Measurements from ENCODE around the gene KBTBD12.

KBTBD12 gene

DNA sequence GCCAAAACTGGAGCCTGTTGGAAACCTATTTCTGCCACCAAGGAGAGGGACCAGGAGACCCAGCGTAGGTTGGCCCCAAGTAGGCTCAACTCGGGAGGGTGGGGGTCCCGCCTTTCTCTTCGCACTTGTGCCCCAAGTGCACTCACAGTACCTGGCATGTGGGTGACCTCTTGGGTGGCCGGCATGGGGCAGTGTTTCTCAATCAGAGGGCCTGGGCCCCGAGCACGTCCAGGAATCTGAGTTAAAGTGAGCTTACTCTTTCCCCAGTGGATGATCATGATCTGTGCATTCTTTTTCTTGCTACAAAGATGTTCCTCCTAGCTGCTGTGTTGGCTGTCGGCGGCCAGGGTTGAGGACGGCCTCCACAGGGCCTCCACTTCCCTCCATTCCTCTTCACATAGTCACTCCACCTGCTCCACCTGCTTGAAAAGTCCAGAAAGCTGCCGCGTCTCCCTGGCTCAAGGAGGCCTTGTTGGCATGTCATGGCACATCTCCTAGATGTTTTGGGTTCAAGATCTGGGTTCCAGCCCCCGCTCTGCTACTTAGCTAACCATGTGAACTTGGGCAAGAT is 70.7 kb downstream of the KBTBD12 start:
- DNase-seq (ENCODE audit: low read depth in 2 of 2), result no peak

DNA sequence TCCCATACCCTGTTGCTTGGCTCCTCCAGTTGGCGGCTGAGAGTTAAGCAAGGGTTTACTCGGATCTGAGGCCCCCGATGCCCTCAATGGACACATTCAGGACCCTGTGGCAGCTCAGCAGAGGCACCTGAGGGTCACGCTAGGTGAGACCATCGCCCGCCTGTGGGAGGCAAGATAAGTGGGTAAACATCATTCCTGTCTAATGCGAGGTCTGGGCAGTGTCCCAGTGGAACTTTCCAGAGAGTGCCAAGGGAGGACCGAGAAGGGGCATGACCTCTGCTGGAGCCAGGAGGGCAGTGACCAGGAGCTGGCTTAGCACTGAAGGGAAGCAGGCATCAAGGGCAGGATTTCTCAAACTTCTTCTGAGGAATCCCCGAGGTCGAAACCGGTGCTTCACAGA is 71.8 kb downstream of the KBTBD12 start:
- DNase-seq (ENCODE audit: low read depth in 2 of 2), result no peak

DNA sequence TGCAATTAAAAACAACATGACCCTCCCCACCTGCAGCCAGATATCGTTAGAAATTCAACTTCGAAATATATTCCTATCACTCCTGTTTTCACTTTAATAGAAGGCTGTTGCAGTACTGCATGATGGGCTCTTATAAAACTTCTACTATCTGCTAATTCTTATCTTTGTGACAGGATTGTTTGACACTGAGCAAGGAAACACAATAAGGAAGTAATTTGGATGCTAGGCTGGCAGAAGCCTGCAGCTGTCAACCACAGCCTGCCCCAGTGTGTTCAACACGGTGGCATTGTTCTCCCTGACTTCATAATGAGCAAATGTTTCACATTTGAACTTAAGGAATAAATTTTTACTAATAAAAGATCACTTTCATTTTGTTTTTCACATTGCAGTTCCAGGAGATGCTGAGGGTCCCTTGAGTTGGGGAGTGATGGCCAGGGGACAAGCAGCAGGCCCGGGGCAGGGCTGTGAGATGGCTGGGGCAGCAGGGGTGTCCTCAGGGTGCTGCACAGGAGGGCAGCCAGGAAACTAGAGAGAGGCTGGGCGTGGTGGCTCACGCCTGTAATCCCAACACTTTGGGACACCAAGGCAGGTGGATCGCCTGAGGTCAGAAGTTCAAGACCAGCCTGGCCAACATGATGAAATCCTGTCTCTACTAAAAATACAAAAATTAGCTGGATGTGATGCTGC is 72.4 kb downstream of the KBTBD12 start:
- DNase-seq (ENCODE audit: low read depth in 2 of 2), result no peak

DNA sequence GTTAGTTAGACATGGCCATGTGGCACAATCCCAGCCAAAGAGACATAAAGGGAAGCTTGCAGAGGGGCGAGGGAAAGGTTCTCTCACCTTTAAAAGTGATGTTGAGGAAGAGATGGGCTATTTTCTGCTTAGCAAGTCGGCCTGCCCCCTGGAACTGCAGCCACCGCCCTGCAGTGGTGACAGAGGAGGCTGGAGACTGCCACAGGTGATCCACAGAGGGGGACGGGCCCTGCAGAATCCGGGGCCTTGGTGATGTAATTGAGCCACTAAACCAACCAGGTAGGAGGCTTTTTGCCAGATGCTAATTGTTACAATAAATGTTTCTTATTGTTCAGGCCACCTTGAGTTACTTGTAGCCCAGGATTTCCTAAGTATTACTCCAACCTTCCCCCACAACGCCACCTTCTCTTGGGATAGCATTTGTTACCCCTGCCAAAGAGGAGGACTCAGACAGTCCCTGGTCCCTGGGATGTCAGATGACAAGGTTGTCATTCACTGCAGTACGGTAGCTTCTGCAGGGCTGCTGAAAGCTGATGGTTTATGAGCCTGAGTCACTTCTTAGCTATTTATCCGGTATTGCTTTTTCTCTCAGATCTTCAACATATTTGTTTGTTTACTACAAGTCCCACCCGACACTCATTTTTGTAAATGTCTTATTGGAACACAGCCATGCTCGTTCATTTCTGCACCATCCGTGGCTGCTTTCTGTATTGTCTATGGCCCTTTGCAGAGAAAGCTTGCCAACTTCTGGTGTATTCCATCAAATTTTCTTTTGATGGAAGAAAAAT is 73.9 kb downstream of the KBTBD12 start:
- no peak for DNase-seq (ENCODE audit: low read depth in 2 of 2)

DNA sequence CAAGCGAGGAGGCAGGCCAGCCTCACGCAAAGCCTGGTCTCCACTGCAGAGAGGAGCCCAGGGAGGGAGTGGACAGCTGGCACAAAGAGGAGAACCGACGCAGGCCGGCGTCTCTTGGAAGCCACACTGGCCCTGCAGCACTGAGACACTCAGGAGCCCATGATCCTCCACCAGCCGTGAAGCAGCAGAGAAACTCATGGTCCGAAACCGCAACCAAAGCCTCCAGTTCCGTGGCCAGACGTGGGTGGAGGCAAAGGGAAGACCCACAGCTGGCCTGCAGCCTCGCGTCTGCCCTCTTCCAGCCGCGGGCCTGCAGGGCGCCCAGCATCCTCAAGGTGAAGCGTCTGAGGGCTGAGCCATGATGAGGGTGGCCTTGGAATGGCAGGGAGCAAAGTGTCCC is 75.0 kb downstream of the KBTBD12 start:
- DNase-seq (ENCODE audit: low read depth in 2 of 2), result no peak

DNA sequence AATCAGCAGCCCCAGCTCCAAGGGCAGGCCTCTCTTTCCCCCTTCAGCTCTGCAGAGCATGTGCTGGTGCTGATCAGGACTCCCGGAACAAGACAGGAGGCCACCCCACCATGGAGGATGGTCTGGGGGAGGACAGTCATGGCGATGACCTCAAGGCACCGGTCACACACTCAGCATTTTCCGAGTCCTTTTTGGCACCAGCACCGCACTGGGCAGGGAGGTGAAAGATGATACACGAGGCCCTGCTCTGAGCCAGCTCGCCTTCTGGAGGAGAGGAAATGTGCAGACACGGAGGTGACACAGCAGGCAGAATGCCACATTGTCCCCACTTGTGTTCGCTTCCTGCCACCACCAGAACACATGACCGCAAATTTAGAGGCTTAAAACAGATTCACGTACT is 75.4 kb downstream of the KBTBD12 start:
- DNase-seq (ENCODE audit: low read depth in 2 of 2), result no peak

GRCh38 chr3:127991251-127991650 is 76.2 kb downstream of the KBTBD12 start:
- DNase-seq (ENCODE audit: low read depth in 2 of 2), result no peak

DNA sequence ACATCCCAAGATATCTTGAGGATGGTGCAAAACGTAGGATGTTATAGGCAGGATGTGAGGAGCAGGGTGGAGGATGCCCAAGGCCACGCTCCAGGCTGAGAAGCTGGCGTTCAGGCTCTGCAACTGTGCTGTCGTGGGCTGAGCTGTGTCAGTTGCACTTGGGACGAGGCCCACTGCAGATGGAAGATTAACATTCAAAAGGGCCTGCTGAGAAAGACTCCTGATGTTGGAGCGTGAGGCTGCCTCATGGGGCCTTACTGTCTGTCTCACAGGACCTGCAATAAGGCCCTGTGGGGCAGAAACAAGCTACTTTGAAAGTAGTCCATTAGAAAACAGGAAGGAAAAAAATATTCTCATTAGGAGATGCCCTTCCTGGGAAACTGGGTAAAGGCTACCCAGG is 76.6 kb downstream of the KBTBD12 start:
- DNase-seq (ENCODE audit: low read depth in 2 of 2), result no peak

GRCh38 chr3:127992127-127992526 is 77.1 kb downstream of the KBTBD12 start:
- DNase-seq (ENCODE audit: low read depth in 2 of 2), result no peak

DNA sequence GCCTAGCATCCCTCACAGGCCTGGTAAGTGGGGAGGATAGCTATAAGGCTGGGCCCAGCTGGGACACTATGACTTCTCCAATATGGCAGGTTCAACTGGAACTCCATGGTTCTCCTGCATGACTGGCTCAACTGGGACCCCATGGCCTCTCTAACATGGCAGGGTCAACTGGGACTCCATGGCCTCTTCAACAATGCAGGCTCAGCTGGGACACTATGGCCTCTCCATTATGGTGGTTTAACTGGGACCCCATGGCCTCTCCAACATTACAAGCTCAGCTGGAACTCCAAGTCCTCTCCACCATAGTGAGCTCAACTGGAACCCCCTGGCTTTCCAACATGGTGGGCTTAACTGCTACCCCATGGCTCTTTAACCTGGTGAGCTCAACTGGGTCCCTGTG is 79.0 kb downstream of the KBTBD12 start:
- no peak for DNase-seq (ENCODE audit: low read depth in 2 of 2)

DNA sequence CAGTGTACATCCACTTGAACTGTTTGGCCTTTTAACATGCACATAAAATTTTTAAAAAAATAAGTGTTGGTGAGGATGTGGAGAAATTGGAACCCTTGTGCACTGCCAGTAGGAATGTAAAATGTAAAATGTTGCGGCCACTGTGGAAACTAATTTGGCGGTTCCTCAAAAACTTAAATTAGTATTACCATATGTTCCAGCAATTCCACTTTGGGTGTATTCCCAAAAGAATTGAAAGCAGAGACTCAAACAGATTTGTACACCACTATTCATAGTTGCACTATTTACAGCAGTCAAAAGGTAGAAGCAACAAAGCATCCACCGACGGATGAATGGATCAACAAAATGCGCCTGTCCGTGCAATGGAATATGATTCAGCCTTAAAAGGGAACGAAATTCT is 82.0 kb downstream of the KBTBD12 start:
- no peak for DNase-seq (ENCODE audit: low read depth in 2 of 2)

GRCh38 chr3:127997961-127998360 is 82.9 kb downstream of the KBTBD12 start:
- DNase-seq (ENCODE audit: low read depth in 2 of 2), result no peak

- DNase-seq (ENCODE audit: low read depth in 2 of 2), result no peak
Observed at GRCh38 chr3:127998596-127998995, 83.6 kb downstream of the KBTBD12 start.

DNA sequence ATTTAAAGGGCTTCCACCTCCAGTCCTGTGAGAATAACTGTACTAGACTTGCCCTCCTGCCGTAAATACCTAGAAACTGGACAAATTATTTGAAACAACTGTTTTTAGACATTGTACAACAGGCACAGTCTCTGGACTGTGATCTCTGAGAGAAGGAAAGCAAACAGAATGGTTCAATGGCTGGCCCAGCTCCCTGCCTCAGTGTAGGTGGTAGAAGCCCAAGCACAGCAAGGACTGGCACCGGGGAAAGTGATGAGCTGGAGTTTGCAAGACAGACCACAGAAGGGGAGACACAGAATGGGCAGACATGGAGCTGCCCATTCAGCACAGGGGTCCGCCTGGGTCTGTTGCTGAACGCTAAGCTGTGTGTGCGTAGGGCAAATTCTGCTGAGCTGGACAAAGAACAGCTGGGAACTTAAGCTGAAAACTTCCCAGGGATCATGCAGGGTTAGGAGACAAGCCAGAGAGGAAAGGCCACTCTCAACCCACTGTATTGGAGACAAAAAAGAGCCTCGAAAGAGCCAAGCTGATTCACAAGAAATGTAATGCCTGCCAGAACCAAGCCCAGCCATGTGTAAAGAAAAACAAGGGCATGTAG is 84.6 kb downstream of the KBTBD12 start:
- no peak for DNase-seq (ENCODE audit: low read depth in 2 of 2)

DNA sequence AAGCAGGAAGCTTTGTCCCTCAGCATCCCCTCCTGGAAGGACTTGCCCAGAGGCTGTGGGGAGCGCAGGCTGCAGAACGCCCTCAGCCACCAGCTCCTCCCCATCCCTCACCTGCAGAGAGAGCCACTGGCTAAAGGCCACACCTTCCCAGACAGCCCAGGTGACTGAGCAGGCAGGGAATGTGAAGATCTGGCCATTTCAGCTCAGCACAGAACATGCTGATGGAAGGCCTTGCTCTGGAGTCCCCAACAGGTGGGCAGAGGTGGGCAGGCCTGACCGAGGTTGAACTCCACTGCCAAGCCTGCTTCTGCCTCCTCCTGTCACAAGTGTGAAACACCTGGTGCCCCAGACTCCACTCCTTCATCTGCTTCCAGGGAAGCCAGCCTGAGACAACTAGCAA is 86.5 kb downstream of the KBTBD12 start:
- no peak for DNase-seq (ENCODE audit: low read depth in 2 of 2)

- DNase-seq (ENCODE audit: low read depth in 2 of 2), result no peak
Observed at GRCh38 chr3:128004661-128005060, 89.6 kb downstream of the KBTBD12 start.

GRCh38 chr3:128006061-128007032 is 91.3 kb downstream of the KBTBD12 start:
- DNase-seq (ENCODE audit: low read depth in 2 of 2), result no peak

GRCh38 chr3:128007033-128007424 is 92.0 kb downstream of the KBTBD12 start:
- no peak for DNase-seq (ENCODE audit: low read depth in 2 of 2)

DNA sequence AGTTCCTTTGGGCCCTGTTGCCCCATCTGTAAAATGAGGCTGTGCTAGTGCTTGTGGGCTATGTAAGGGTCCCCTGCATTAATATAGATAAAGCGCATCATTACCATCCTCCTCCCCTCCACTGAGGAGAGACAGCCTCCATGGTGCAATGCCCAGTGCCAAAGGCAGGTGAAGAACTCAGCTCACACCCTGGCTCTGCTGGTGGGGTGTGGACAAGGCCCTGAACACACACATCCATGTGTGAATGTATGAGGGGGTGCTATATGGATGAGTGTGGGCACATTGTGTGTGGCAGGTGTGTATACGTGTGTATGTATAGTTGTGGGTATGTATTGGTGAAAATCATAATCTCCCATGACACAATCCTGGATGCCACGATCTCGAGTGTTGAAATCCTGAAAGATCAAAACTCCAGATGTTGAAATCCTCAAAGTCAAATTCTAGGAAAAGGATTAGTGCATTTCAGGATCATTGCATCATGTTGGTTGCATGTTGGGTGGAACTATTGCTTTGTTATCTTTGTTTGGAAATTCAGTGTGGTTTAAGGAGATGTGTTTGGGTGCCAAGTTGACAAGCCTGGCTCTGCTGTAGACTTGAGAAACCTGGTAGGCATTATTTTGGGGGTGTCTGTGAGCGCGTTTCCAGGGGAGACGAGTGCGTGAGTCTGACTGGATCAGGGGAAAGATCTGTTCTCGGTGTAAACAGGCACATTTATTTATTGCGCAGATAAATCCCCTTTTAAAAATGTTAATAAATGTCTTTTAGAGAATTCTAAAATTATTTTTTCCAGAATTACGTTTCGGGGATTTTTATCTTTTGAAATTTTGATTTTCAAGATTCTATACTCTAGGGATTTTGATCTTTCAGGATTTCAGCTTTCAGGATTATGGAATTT is 95.2 kb downstream of the KBTBD12 start:
- DNase-seq (ENCODE audit: low read depth in 2 of 2), result no peak

DNA sequence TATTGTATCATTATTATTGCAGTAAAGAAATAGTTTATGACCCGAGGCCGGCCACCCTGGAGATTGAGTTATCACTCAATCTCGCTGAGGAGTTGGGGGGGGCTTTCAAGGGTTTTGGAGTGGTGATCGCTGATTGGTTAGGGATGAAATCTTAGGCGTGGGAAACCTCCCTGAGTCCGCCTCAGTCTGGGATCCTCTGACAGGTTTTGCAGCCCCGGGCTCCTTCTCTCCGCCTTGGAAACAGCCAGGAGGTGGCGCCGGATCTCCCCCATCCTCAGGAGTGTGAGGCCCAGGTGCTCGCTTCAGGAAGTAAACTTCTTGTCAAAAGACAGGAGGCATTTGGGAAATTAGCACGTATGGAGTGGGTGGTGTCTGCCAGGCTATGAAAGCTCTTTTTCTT is 96.1 kb downstream of the KBTBD12 start:
- DNase-seq (ENCODE audit: low read depth in 2 of 2), result no peak

DNA sequence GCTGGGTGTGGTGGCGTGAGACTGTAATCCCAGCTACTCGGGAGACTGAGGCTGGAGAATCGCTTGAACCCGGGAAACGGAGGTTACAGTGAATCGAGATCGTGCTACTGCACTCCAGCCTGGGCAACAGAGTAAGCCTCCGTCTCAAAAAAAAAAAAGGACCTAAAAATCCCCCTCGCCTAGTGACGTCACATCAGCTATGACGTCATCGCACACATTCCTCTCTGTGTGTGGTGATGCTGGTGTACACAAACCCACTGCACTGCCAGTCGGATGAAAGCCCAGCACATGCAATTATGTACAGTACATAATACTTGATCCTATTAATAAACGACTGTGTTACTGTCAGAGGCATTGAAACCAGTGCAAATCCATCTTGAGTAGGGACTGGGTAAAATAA is 97.0 kb downstream of the KBTBD12 start:
- DNase-seq (ENCODE audit: low read depth in 2 of 2), result no peak
